ENCODE measurements around the gene RFXANK.

DNA sequence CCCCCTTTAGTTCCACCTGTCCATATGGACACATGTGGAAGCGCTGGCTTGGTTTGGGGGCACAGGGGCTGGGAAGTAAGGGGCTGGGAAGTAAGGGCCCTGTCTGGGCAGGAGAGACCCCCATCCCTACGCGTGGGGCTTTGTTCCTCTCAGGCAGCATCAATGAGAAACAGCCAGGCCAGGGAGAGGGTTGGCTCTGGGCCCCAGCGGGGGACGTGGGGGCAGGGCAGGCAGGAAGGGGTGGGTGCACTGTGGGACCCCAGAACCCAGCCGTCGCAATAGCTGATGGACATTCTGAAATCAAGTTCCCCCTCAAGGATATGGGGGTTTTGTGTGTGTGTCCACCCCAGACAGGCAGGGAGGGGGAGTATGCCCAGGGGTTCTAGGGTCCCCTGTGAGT, 20.9 kb downstream of the RFXANK start:
- TF ChIP-seq POLR2A (IDR thresholded peaks at IDR 0.05; ENCODE audit: low read length) (no peak), GATA1 (IDR thresholded peaks at IDR 0.05; ENCODE audit: low read depth, low read length) (no peak)
